ENCODE data around the gene ZFYVE1.

Gene ZFYVE1

DNA sequence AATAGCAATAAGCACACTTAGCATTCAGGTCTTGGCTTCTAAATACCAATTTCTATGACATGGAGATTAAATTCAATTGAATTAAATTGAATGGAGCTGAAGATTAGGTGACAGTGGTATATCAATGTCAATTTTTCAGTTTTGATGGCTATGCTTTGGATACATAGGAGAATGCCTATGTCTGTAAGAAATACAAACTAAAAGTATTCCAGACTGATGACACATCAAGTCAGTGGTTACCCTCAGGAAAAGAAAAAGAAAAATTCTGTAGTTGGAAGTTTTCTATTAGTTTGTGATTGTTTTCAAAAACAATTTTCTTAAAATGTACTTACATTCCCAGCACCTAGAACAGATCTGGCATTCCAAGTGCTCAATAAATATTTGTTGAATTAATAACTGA lies 105.5 kb downstream of the ZFYVE1 start:
- no peak for DNase-seq (ENCODE audit: low read depth in 2 of 2)

DNA sequence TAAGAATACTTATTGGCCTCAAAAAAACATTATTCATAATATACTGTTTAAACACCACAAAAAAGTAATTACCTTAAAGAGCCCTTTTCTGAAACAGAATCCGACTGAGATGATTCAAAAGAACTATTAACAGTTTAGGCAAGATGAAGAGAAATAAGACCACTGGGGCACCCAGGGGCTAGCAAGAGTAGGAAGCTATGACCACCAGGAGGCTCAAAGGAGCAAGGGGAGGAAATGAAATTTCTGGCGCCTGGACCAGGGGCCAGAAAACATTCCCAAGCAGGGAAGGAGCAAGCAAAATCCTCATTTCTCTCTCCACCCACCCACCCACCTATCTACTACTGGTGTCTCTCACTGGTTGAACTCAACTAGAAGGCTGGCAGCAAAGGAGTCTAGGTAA lies 106.9 kb downstream of the ZFYVE1 start:
- no peak for DNase-seq (ENCODE audit: low read depth in 2 of 2)

Measured in stimulated activated CD8-positive, alpha-beta memory T cell treated with anti-CD3 and anti-CD28 coated beads, Interleukin-7, amount 100 ng/mL, for 4 hours (primary cell).